Spleen (tissue), 7 donors: ENCODE measurements around the gene C3orf49.

ENCODE experiments used
- CTCF ChIP-seq, 11 experiments: fragments of 200-600 bp in 7 of 11; fragments of 450-650 bp in 4 of 11; sonication (generic) in 4 of 11; IDR thresholded peaks in 8 of 11; conservative IDR thresholded peaks in 3 of 11; 1 replicate in 7 of 11; 2 replicates in 4 of 11; pipeline versions ENCODE4 v1.4.0 to v1.8.0; 2016 to 2021; ENCODE audit warnings: antibody characterized with exemption in 11 of 11, inconsistent platforms in 4 of 11, mild to moderate bottlenecking in 1 of 11
- POLR2A ChIP-seq, 3 donors: fragments of 450-650 bp; IDR thresholded peaks; one replicate each; pipeline ENCODE4 v1.5.1; 2017; ENCODE audit warnings: antibody characterized with exemption in 3 of 3, mild to moderate bottlenecking in 1 of 3
- donor health status: DM: no; HTN: no; CAD: no; lungs with moderate emphysema.
- donor health status: DM: no; HTN: no; CAD: no.
- donor health status: DM: no; HTN: no; CAD: no.

GRCh38 chr3:63855333-63855940 lies 36.3 kb downstream of the C3orf49 start:
- TF ChIP-seq CTCF (IDR thresholded peaks at IDR 0.05 in 8 of 11, conservative IDR thresholded peaks at IDR 0.05 in 3 of 11) = no peak
- TF ChIP-seq POLR2A (IDR thresholded peaks at IDR 0.05) = no peak
